Heart left ventricle (tissue), 16 donors: Measurements from ENCODE around the gene HHAT. TPM values are rescaled to one million over a fixed set of nuclear protein-coding genes. Genes with fewer than 3 reads are reported as not detected.

Source experiments
- ATAC-seq, 4 donors: fragments of 200-7000 bp; cut with Tn5 transposase; one replicate each; pipeline ENCODE4 v1.9.1; 2020 to 2022; ENCODE audit warnings: moderate library complexity in 4 of 4, mild to moderate bottlenecking in 3 of 4, moderate number of reproducible peaks in 1 of 4
- DNase-seq, 5 donors: peaks; one replicate each; pipeline ENCODE4 v3.0.0-alpha.2; 2020
- H3K27ac ChIP-seq, 12 donors: fragments of 200-600 bp; sonication (generic) in 4 of 12; one replicate each; pipeline versions ENCODE4 v1.5.0 to v1.8.0; 2016 to 2022; ENCODE audit warnings: mild to moderate bottlenecking in 2 of 12
- H3K27me3 ChIP-seq, 9 donors: fragments of 200-600 bp; sonication (generic) in 2 of 9; one replicate each; pipeline versions ENCODE4 v1.5.1 to v1.8.0; 2016 to 2022; ENCODE audit warnings: mild to moderate bottlenecking in 3 of 9
- H3K36me3 ChIP-seq, 9 donors: fragments of 200-600 bp; sonication (generic) in 2 of 9; one replicate each; pipeline versions ENCODE4 v1.5.0 to v1.8.0; 2018 to 2022; ENCODE audit warnings: mild to moderate bottlenecking in 2 of 9
- H3K4me1 ChIP-seq, 12 donors: fragments of 200-600 bp; sonication (generic) in 4 of 12; one replicate each; pipeline versions ENCODE4 v1.5.0 to v1.8.0; 2016 to 2022; ENCODE audit warnings: mild to moderate bottlenecking in 3 of 12
- H3K4me3 ChIP-seq, 12 donors: fragments of 200-600 bp; sonication (generic) in 4 of 12; one replicate each; pipeline versions ENCODE4 v1.5.0 to v1.8.0; 2017 to 2022; ENCODE audit warnings: mild to moderate bottlenecking in 9 of 12, moderate library complexity in 4 of 12
- H3K9me3 ChIP-seq, 12 donors: fragments of 200-600 bp; sonication (generic) in 4 of 12; one replicate each; pipeline versions ENCODE4 v1.5.0 to v1.8.0; 2016 to 2022; ENCODE audit warnings: mild to moderate bottlenecking in 1 of 12
- CTCF ChIP-seq, 12 donors: fragments of 200-600 bp; sonication (generic) in 4 of 12; IDR thresholded peaks; one replicate each; pipeline versions ENCODE4 v1.5.0 to v1.8.0; 2018 to 2022; ENCODE audit warnings: antibody characterized with exemption in 12 of 12, mild to moderate bottlenecking in 5 of 12
- POLR2A ChIP-seq, 2 donors: fragments of 450-650 bp; IDR thresholded peaks; one replicate each; pipeline ENCODE4 v1.6.1; 2017; ENCODE audit warnings: antibody characterized with exemption in 2 of 2, mild to moderate bottlenecking in 2 of 2, moderate library complexity in 2 of 2
- WGBS, 4 donors: extraction: QIAGEN DNeasy Blood & Tissue Kit in 2 of 4; methylation state at CpG; one replicate each; pipeline versions ENCODE4 v1.1.5 to v1.1.7; 2013 to 2018; 5-methylcytosine and 5-hydroxymethylcytosine counted together
- intact Hi-C, 10 donors: fragments of 100-400 bp; cut with DNase I; formaldehyde crosslinking; loops; one replicate each; pipeline versions ENCODE4 v1.11.1 to v1.14.2; 2022
- polyA plus RNA-seq, 2 donors: library from polyadenylated mRNA; stranded (reverse); fragments of 200-250 nt; gene quantifications; one replicate each; pipeline ENCODE4 v1.2.3, GENCODE V29; 2013
- total RNA-seq, 9 donors: library from RNA; depleted of rRNA in 2 of 9; stranded (reverse); fragments of >200 nt in 2 of 9; fragmentation: NEBNext Ultra II Directional in 3 of 9; extraction: Animal tissue kit (Norgen Biotek cat#: 25700) in 3 of 9; gene quantifications; one replicate each; pipeline versions ENCODE4 v1.1.0 to v1.2.4, GENCODE V29; 2016 to 2023
- donor health status: ischemic (EF 13 %, LVEDD 7.1; RV severe dilation, severe dysfunction).
- donor health status: healthy with polysubstance abuse.
- donor health status: DM: no; HTN: yes; CAD: no.
- donor health status: DM: no; HTN: no; CAD: no.
- donor health status: ischemic (EF 25% LVEDD 6.9; RV normal size, moderate dysfunction).
- donor health status: ischemic (EF 25% LVEDD 5.7; RV mildly dilated, moderate dysfunction).
- donor health status: healthy.
- donor health status: DM: yes; HTN: yes; CAD: no.
- donor health status: ischemic (EF 35%, LVEDD 5.7; RV mildly dilated, moderate dysfunction).
- donor health status: nonischemic (EF 11% LVEDD 7.7; RV severe dilation, severe dysfunction).
- donor health status: DM: yes; HTN: yes; CAD: no.
- donor health status: PGD.
- donor health status: ischemic (EF 29% LVEDD 5.4; RV normal size, mild dysfunction).
- donor health status: nonischemic (EF 23%, LVEDD 6.1; RV moderate dilation, normal function).

HHAT gene
- total and polyA plus RNA-seq, 11 donors: 0.98 to 4.7 (median 2.8) TPM

- Histone ChIP-seq H3K9me3 (peaks cover 0 to 26% (median 0%) of the 10 kb centered on the region in 12 donors), H3K36me3 (no peaks in the 10 kb centered on the region), H3K27ac (peak overlapping the region; percentile 87 to 99 (median 97)), H3K27me3 (no peaks in the 10 kb centered on the region), H3K4me3 (peak overlapping the region; percentile 63 to 89 (median 76)), H3K4me1 (peaks cover 0 to 29% (median 15%) of the 10 kb centered on the region in 12 donors)
- TF ChIP-seq POLR2A (IDR thresholded peaks at IDR 0.05) (no peak), CTCF (IDR thresholded peaks at IDR 0.05) (no peak)
- DNase-seq: peak in 3 of 5 donors; percentile 24 to 38 (median 25)
- ATAC-seq: peak in 3 of 4 donors; percentile 13 to 36 (median 16)
- intact Hi-C loops: loop anchor here in 1 of 10 donors (2.0 to 5.0 kb wide), 2 partner anchors 17 to 96 kb away; partner anchors contain the start of gene SERTAD4
- 11 to 17% (median 15%) methylated on average over 18 to 19 of the region's 19 CpGs for WGBS, 4 donors
These were observed 513 bp upstream of the HHAT start for GRCh38 chr1:210328032-210328745.

- no peaks in the 10 kb centered on the region for H3K27me3 ChIP-seq
- H3K4me3 ChIP-seq: no peak overlapping the region
- H3K4me1 ChIP-seq: peaks cover 0 to 29% (median 15%) of the 10 kb centered on the region in 12 donors
- H3K27ac ChIP-seq: peak overlapping the region in 3 of 12 donors; percentile 97 to 99 (median 98)
- ATAC-seq: no peak
- DNase-seq: no peak
- WGBS, 4 donors: 61 to 71% (median 63%) methylated on average over 7 of the region's 7 CpGs
- intact Hi-C loops: no loop called here
- peaks cover 0 to 5% (median 0%) of the 10 kb centered on the region in 12 donors for H3K9me3 ChIP-seq
- TF ChIP-seq CTCF (IDR thresholded peaks at IDR 0.05) (no peak), POLR2A (IDR thresholded peaks at IDR 0.05) (no peak)
- no peaks in the 10 kb centered on the region for H3K36me3 ChIP-seq
These were observed 1.7 kb downstream of the HHAT start for GRCh38 chr1:210330279-210330866.

GRCh38 chr1:210332233-210332632 lies 3.5 kb downstream of the HHAT start:
- DNase-seq: no peak
- no peaks in the 10 kb centered on the region for H3K27me3 ChIP-seq
- H3K27ac ChIP-seq: no peak overlapping the region
- no peak for ATAC-seq
- H3K4me1 ChIP-seq: peaks cover 0 to 29% (median 15%) of the 10 kb centered on the region in 12 donors
- no peaks in the 10 kb centered on the region for H3K9me3 ChIP-seq
- H3K4me3 ChIP-seq: no peak overlapping the region
- 83 to 85% (median 84%) methylated on average over 7 of the region's 7 CpGs for WGBS, 4 donors
- intact Hi-C loops: no loop called here
- TF ChIP-seq CTCF (IDR thresholded peaks at IDR 0.05): no peak
- no peak for TF ChIP-seq POLR2A (IDR thresholded peaks at IDR 0.05)
- H3K36me3 ChIP-seq: no peaks in the 10 kb centered on the region

DNA sequence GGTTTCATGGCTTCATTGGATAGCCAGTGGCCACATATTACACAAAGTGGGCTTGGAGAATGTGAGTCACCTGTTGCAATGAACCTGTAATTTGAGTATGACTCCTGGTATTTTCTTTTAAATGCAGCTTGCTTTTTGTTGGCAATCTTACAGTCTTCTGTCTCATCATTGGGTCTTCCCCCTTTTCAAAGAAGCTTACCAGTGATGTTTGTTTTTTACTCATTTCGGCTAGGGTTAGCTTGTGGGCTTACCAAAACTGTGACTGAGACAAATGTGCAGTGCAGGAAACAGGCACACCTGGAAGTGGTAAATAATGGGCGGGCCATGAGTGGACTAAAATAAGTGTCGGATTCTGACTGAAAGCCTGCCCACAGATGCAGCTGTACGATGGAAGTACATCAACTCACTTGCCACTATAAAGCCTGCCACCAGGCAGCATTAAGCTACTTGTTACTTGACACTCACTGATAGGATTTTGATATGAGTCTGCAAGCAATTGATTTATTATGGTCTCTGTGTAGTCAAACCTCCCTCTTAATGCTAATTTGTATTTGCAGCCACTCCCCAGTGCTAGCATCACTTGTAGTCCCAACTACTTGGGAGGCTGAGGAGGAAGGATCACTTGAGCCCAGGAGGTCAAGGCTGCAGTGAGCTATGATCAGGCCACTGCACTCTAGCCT lies 4.2 kb downstream of the HHAT start:
- Histone ChIP-seq H3K4me3 (no peak overlapping the region), H3K36me3 (no peaks in the 10 kb centered on the region), H3K27ac (no peak overlapping the region), H3K27me3 (no peaks in the 10 kb centered on the region), H3K9me3 (no peaks in the 10 kb centered on the region), H3K4me1 (peaks cover 0 to 29% (median 15%) of the 10 kb centered on the region in 12 donors)
- 71 to 91% (median 86%) methylated on average over 4 of the region's 4 CpGs for WGBS, 4 donors
- intact Hi-C loops: no loop called here
- ATAC-seq: no peak
- TF ChIP-seq CTCF (IDR thresholded peaks at IDR 0.05) (no peak), POLR2A (IDR thresholded peaks at IDR 0.05) (no peak)
- DNase-seq: no peak
